ENCODE results near the gene BCAS3. TPM values are rescaled to one million over a fixed set of nuclear protein-coding genes. Genes with fewer than 3 reads are reported as not detected.

Gene BCAS3
- total RNA-seq, 1 experiment from 2014 or later: 26.3 TPM

GRCh38 chr17:60993497-60993896 lies 315.8 kb downstream of the BCAS3 start:
- DNase-seq (ENCODE audit: low read depth, low spot score) (no peak), ATAC-seq (no peak)
- no peaks in the 10 kb centered on the region for H4K20me1 ChIP-seq (ENCODE audit: insufficient read depth)
- CTCF ChIA-PET: no interaction called here
- POLR2A ChIA-PET: no interaction called here
- no peaks in the 10 kb centered on the region for H3K27me3 ChIP-seq (ENCODE audit: insufficient read depth, low read length)
- no TSS peak for BruUV-seq (replicated peaks)
- no peak overlapping the region for H3K4me3 ChIP-seq (replicated peaks in 1 of 2; ENCODE audit: low read depth in 1 of 2, low read length in 2 of 2)
- no peaks in the 10 kb centered on the region for H3K9me2 ChIP-seq (ENCODE audit: insufficient read depth)
- RAD21 ChIA-PET (ENCODE audit: low non-redundant PET in 1 of 2, low total read pairs in 2 of 2, uncharacterized antibody in 2 of 2, unreplicated experiment in 2 of 2): no interaction called here
- no peak overlapping the region for H2AFZ ChIP-seq (ENCODE audit: low read depth, low read length, poor library complexity, severe bottlenecking)
- no peak overlapping the region for H3K4me2 ChIP-seq (ENCODE audit: low read length)
- H3K4me1 ChIP-seq (ENCODE audit: control insufficient read depth in 1 of 2, insufficient read depth in 2 of 2, low read length in 2 of 2): no peaks in the 10 kb centered on the region
- no peaks in the 10 kb centered on the region for H3K9me3 ChIP-seq (ENCODE audit: control insufficient read depth in 1 of 2, insufficient read depth in 1 of 2, low read depth in 1 of 2, low read length in 2 of 2)
- no peaks in the 10 kb centered on the region for H3K36me3 ChIP-seq (ENCODE audit: control insufficient read depth in 1 of 2, insufficient read depth in 2 of 2, low read length in 2 of 2)
- H3K27ac ChIP-seq (ENCODE audit: low read depth, low read length): no peak overlapping the region
- H3K9ac ChIP-seq (ENCODE audit: low read length): no peak overlapping the region
- TF ChIP-seq CEBPB (IDR thresholded peaks at IDR 0.05; ENCODE audit: low read depth) (no peak), ZFX (IDR thresholded peaks at IDR 0.05) (no peak), CBX3 (IDR thresholded peaks at IDR 0.05; ENCODE audit: low read depth) (no peak), ZNF274 (IDR thresholded peaks at IDR 0.05; ENCODE audit: low read depth, low read length) (no peak), EZH2 (IDR thresholded peaks at IDR 0.05) (no peak), SIN3A (IDR thresholded peaks at IDR 0.05; ENCODE audit: low read depth) (no peak), POLR2AphosphoS5 (IDR thresholded peaks at IDR 0.05; ENCODE audit: low read depth, low read length) (no peak), SRF (IDR thresholded peaks at IDR 0.05; ENCODE audit: low read depth) (no peak), POLR2A (IDR thresholded peaks at IDR 0.05; ENCODE audit: borderline replicate concordance, extremely low read depth, insufficient read depth, insufficient read length) (no peak), FOSL1 (IDR thresholded peaks at IDR 0.05; ENCODE audit: low read depth) (no peak), RAD21 (IDR thresholded peaks at IDR 0.05; ENCODE audit: low read depth) (no peak), ZBTB33 (IDR thresholded peaks at IDR 0.05; ENCODE audit: extremely low read depth, insufficient replicate concordance, low read length) (no peak), EZH2phosphoT487 (IDR thresholded peaks at IDR 0.05; ENCODE audit: borderline replicate concordance) (no peak)
- TF ChIP-seq, protein P1, sequence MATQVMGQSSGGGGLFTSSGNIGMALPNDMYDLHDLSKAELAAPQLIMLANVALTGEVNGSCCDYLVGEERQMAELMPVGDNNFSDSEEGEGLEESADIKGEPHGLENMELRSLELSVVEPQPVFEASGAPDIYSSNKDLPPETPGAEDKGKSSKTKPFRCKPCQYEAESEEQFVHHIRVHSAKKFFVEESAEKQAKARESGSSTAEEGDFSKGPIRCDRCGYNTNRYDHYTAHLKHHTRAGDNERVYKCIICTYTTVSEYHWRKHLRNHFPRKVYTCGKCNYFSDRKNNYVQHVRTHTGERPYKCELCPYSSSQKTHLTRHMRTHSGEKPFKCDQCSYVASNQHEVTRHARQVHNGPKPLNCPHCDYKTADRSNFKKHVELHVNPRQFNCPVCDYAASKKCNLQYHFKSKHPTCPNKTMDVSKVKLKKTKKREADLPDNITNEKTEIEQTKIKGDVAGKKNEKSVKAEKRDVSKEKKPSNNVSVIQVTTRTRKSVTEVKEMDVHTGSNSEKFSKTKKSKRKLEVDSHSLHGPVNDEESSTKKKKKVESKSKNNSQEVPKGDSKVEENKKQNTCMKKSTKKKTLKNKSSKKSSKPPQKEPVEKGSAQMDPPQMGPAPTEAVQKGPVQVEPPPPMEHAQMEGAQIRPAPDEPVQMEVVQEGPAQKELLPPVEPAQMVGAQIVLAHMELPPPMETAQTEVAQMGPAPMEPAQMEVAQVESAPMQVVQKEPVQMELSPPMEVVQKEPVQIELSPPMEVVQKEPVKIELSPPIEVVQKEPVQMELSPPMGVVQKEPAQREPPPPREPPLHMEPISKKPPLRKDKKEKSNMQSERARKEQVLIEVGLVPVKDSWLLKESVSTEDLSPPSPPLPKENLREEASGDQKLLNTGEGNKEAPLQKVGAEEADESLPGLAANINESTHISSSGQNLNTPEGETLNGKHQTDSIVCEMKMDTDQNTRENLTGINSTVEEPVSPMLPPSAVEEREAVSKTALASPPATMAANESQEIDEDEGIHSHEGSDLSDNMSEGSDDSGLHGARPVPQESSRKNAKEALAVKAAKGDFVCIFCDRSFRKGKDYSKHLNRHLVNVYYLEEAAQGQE (IDR thresholded peaks at IDR 0.05; ENCODE audit: low read depth): no peak
- intact Hi-C loops (cut with micrococcal nuclease): no loop called here
- no peaks in the 10 kb centered on the region for H3K79me2 ChIP-seq (ENCODE audit: insufficient read depth, low read length)

Measured in HCT116 (cell line).